Liver (tissue), 9 donors: Measurements from ENCODE around the gene PARD3B. TPM values are rescaled to one million over a fixed set of nuclear protein-coding genes. Genes with fewer than 3 reads are reported as not detected.

Source experiments
- DNase-seq: peaks from one replicate; pipeline ENCODE4 v3.0.0-alpha.2; 2017; ENCODE audit warnings: low spot score
- H3K27ac ChIP-seq, 2 donors: one replicate each; pipeline ENCODE4 v1.7.0; 2013; ENCODE audit warnings: inconsistent platforms in 2 of 2, low read length in 2 of 2, control low read depth in 1 of 2, low read depth in 1 of 2, mild to moderate bottlenecking in 1 of 2
- H3K27me3 ChIP-seq, 4 donors: one replicate each; pipeline versions ENCODE4 v1.6.1 to v1.7.0; 2013; ENCODE audit warnings: low read length in 3 of 4, inconsistent platforms in 1 of 4, mild to moderate bottlenecking in 1 of 4, moderate library complexity in 1 of 4; ENCODE audit not compliant: control insufficient read depth in 4 of 4, insufficient read depth in 4 of 4
- H3K36me3 ChIP-seq, 4 donors: one replicate each; pipeline versions ENCODE4 v1.6.1 to v1.7.0; 2013; ENCODE audit warnings: low read length in 3 of 4, mild to moderate bottlenecking in 3 of 4, low read depth in 1 of 4, moderate library complexity in 1 of 4; ENCODE audit not compliant: control insufficient read depth in 4 of 4, insufficient read depth in 3 of 4
- H3K4me1 ChIP-seq, 4 donors: one replicate each; pipeline versions ENCODE4 v1.6.1 to v1.7.0; 2013; ENCODE audit warnings: low read length in 3 of 4, mild to moderate bottlenecking in 3 of 4, moderate library complexity in 1 of 4; ENCODE audit not compliant: control insufficient read depth in 4 of 4, insufficient read depth in 4 of 4
- H3K4me3 ChIP-seq, 3 donors: one replicate each; pipeline versions ENCODE4 v1.6.1 to v1.7.0; 2013; ENCODE audit warnings: low read length in 3 of 3, control low read depth in 1 of 3, low read depth in 1 of 3, mild to moderate bottlenecking in 1 of 3
- H3K9ac ChIP-seq, 2 donors: one replicate each; pipeline ENCODE4 v1.7.0; 2013; ENCODE audit warnings: low read length in 2 of 2, mild to moderate bottlenecking in 2 of 2, moderate library complexity in 2 of 2, control low read depth in 1 of 2, low read depth in 1 of 2
- H3K9me3 ChIP-seq, 4 donors: one replicate each; pipeline versions ENCODE4 v1.6.1 to v1.7.0; 2013; ENCODE audit warnings: low read length in 3 of 4; ENCODE audit not compliant: control insufficient read depth in 4 of 4
- EGR1 ChIP-seq, 2 donors: IDR thresholded peaks; 2 replicates each; pipeline ENCODE4 v1.6.1; 2016 to 2018; ENCODE audit warnings: antibody characterized with exemption in 2 of 2, low read depth in 2 of 2
- FOXA1 ChIP-seq: IDR thresholded peaks from 2 replicates; pipeline ENCODE4 v1.6.1; 2016; ENCODE audit warnings: antibody characterized with exemption
- FOXA2 ChIP-seq: IDR thresholded peaks from 2 replicates; pipeline ENCODE4 v1.6.1; 2016; ENCODE audit warnings: antibody characterized with exemption
- GABPA ChIP-seq, 2 donors: IDR thresholded peaks in 1 of 2; conservative IDR thresholded peaks in 1 of 2; 2 replicates each; pipeline ENCODE4 v1.6.1; 2016; ENCODE audit warnings: antibody characterized with exemption in 2 of 2, mild to moderate bottlenecking in 1 of 2, moderate library complexity in 1 of 2
- HNF4A ChIP-seq, 2 donors: conservative IDR thresholded peaks; 2 replicates each; pipeline ENCODE4 v1.6.1; 2016; ENCODE audit warnings: antibody characterized with exemption in 2 of 2, mild to moderate bottlenecking in 2 of 2
- HNF4G ChIP-seq: IDR thresholded peaks from 2 replicates; pipeline ENCODE4 v1.6.1; 2016; ENCODE audit warnings: antibody characterized with exemption
- JUND ChIP-seq, 2 donors: IDR thresholded peaks; 2 replicates each; pipeline ENCODE4 v1.6.1; 2016; ENCODE audit warnings: antibody characterized with exemption in 2 of 2
- NR2F2 ChIP-seq: IDR thresholded peaks from 2 replicates; pipeline ENCODE4 v1.6.1; 2016; ENCODE audit warnings: antibody characterized with exemption
- RAD21 ChIP-seq, 2 donors: IDR thresholded peaks; 2 replicates each; pipeline ENCODE4 v1.6.1; 2016; ENCODE audit warnings: antibody characterized with exemption in 2 of 2, mild to moderate bottlenecking in 2 of 2
- RXRA ChIP-seq, 2 donors: IDR thresholded peaks; 2 replicates each; pipeline ENCODE4 v1.6.1; 2017 to 2018; ENCODE audit warnings: antibody characterized with exemption in 2 of 2, mild to moderate bottlenecking in 1 of 2
- SP1 ChIP-seq: IDR thresholded peaks from 2 replicates; pipeline ENCODE4 v1.6.1; 2018; ENCODE audit warnings: antibody characterized with exemption, mild to moderate bottlenecking
- TAF1 ChIP-seq: conservative IDR thresholded peaks from 2 replicates; pipeline ENCODE4 v1.6.1; 2016; ENCODE audit warnings: antibody characterized with exemption, mild to moderate bottlenecking
- YY1 ChIP-seq: IDR thresholded peaks from 2 replicates; pipeline ENCODE4 v1.6.1; 2016; ENCODE audit warnings: antibody characterized with exemption, mild to moderate bottlenecking
- WGBS: extraction: QIAGEN DNeasy Blood & Tissue Kit; methylation state at CpG from one replicate; pipeline ENCODE4 v1.1.7; 2013; 5-methylcytosine and 5-hydroxymethylcytosine counted together
- polyA plus RNA-seq, 2 donors: library from polyadenylated mRNA; stranded (reverse) in 1 of 2; unstranded in 1 of 2; fragments of 200-250 nt in 1 of 2; fragments of >200 nt in 1 of 2; fragmentation: Nextera tagmentation in 1 of 2; extraction: Ambion mirVana in 1 of 2; gene quantifications; one replicate each; pipeline versions ENCODE4 v1.2.1 to v1.2.3, GENCODE V29; 2013 to 2015
- total RNA-seq, 2 donors: library from RNA; depleted of rRNA; stranded (reverse); fragments of >200 nt; gene quantifications; one replicate each; pipeline ENCODE4 v1.2.3, GENCODE V29; 2014
- TF ChIP-seq, protein P1 (sequence below): IDR thresholded peaks from 2 replicates; pipeline ENCODE4 v1.6.1; 2016; ENCODE audit warnings: antibody characterized with exemption, mild to moderate bottlenecking
- TF ChIP-seq, protein P2 (sequence below): IDR thresholded peaks from 2 replicates; pipeline ENCODE4 v1.6.1; 2016; ENCODE audit warnings: antibody characterized with exemption
- TF ChIP-seq, protein P3 (sequence below): IDR thresholded peaks from 2 replicates; pipeline ENCODE4 v1.6.1; 2016; ENCODE audit warnings: antibody characterized with exemption
- TF ChIP-seq, protein P4 (sequence below): IDR thresholded peaks from 2 replicates; pipeline ENCODE4 v1.6.1; 2016; ENCODE audit warnings: antibody characterized with exemption
- TF ChIP-seq, protein P5 (sequence below): fragments of 150-350 bp; IDR thresholded peaks from 2 replicates; pipeline ENCODE4 v1.5.1; 2017; ENCODE audit warnings: improper control_type of control experiment, low read depth, low read length; ENCODE audit not compliant: missing input control
- donor health status: healthy.
- donor health status: healthy.
- donor health status: healthy.
- donor health status: healthy.
- donor health status: healthy.

Gene PARD3B
- total and polyA plus RNA-seq, 4 donors, result 1.1 to 10.3 (median 3.7) TPM

DNA sequence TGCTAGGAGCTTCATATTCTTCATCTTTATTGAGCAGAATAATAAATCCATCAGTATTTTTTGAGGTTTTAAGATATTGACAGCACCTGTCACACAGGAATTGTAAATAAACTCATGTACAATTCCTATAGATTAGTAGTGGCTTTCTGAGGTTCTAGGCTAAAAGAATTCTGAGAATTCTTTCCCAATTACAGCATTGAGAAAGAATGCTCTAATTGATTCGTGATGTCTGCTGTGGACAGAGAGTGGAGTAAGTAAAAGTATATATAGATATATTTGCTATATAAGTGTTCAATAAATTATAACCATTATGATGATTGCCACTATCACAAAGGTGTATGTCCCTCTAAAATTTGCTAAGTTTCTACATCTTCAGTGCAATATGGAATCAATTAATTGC lies 950.5 kb downstream of the PARD3B start:
- no peak overlapping the region for H3K9ac ChIP-seq
- H3K4me3 ChIP-seq, result no peak overlapping the region
- H3K9me3 ChIP-seq, result no peaks in the 10 kb centered on the region
- no peaks in the 10 kb centered on the region for H3K36me3 ChIP-seq
- H3K27me3 ChIP-seq, result no peaks in the 10 kb centered on the region
- no peak for TF ChIP-seq EGR1 (IDR thresholded peaks at IDR 0.05; ENCODE audit: low read depth in 2 of 2)
- TF ChIP-seq, protein P1, sequence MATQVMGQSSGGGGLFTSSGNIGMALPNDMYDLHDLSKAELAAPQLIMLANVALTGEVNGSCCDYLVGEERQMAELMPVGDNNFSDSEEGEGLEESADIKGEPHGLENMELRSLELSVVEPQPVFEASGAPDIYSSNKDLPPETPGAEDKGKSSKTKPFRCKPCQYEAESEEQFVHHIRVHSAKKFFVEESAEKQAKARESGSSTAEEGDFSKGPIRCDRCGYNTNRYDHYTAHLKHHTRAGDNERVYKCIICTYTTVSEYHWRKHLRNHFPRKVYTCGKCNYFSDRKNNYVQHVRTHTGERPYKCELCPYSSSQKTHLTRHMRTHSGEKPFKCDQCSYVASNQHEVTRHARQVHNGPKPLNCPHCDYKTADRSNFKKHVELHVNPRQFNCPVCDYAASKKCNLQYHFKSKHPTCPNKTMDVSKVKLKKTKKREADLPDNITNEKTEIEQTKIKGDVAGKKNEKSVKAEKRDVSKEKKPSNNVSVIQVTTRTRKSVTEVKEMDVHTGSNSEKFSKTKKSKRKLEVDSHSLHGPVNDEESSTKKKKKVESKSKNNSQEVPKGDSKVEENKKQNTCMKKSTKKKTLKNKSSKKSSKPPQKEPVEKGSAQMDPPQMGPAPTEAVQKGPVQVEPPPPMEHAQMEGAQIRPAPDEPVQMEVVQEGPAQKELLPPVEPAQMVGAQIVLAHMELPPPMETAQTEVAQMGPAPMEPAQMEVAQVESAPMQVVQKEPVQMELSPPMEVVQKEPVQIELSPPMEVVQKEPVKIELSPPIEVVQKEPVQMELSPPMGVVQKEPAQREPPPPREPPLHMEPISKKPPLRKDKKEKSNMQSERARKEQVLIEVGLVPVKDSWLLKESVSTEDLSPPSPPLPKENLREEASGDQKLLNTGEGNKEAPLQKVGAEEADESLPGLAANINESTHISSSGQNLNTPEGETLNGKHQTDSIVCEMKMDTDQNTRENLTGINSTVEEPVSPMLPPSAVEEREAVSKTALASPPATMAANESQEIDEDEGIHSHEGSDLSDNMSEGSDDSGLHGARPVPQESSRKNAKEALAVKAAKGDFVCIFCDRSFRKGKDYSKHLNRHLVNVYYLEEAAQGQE, result no peak
- TF ChIP-seq RXRA (IDR thresholded peaks at IDR 0.05), result no peak
- no peak for TF ChIP-seq FOXA1
- no peak for TF ChIP-seq HNF4G
- TF ChIP-seq TAF1, result no peak
- TF ChIP-seq HNF4A (conservative IDR thresholded peaks at IDR 0.05), result no peak
- TF ChIP-seq, protein P2, sequence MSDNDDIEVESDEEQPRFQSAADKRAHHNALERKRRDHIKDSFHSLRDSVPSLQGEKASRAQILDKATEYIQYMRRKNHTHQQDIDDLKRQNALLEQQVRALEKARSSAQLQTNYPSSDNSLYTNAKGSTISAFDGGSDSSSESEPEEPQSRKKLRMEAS, result no peak
- TF ChIP-seq JUND (IDR thresholded peaks at IDR 0.05), result no peak
- no peak for TF ChIP-seq NR2F2
- TF ChIP-seq GABPA (IDR thresholded peaks at IDR 0.05 in 1 of 2, conservative IDR thresholded peaks at IDR 0.05 in 1 of 2), result no peak
- TF ChIP-seq, protein P3, sequence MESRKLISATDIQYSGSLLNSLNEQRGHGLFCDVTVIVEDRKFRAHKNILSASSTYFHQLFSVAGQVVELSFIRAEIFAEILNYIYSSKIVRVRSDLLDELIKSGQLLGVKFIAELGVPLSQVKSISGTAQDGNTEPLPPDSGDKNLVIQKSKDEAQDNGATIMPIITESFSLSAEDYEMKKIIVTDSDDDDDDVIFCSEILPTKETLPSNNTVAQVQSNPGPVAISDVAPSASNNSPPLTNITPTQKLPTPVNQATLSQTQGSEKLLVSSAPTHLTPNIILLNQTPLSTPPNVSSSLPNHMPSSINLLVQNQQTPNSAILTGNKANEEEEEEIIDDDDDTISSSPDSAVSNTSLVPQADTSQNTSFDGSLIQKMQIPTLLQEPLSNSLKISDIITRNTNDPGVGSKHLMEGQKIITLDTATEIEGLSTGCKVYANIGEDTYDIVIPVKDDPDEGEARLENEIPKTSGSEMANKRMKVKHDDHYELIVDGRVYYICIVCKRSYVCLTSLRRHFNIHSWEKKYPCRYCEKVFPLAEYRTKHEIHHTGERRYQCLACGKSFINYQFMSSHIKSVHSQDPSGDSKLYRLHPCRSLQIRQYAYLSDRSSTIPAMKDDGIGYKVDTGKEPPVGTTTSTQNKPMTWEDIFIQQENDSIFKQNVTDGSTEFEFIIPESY, result no peak
- no peak for TF ChIP-seq FOXA2
- no peak for TF ChIP-seq SP1
- TF ChIP-seq, protein P4, sequence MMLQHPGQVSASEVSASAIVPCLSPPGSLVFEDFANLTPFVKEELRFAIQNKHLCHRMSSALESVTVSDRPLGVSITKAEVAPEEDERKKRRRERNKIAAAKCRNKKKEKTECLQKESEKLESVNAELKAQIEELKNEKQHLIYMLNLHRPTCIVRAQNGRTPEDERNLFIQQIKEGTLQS, result no peak
- TF ChIP-seq RAD21 (IDR thresholded peaks at IDR 0.05), result no peak
- TF ChIP-seq YY1, result no peak
- TF ChIP-seq, protein P5, sequence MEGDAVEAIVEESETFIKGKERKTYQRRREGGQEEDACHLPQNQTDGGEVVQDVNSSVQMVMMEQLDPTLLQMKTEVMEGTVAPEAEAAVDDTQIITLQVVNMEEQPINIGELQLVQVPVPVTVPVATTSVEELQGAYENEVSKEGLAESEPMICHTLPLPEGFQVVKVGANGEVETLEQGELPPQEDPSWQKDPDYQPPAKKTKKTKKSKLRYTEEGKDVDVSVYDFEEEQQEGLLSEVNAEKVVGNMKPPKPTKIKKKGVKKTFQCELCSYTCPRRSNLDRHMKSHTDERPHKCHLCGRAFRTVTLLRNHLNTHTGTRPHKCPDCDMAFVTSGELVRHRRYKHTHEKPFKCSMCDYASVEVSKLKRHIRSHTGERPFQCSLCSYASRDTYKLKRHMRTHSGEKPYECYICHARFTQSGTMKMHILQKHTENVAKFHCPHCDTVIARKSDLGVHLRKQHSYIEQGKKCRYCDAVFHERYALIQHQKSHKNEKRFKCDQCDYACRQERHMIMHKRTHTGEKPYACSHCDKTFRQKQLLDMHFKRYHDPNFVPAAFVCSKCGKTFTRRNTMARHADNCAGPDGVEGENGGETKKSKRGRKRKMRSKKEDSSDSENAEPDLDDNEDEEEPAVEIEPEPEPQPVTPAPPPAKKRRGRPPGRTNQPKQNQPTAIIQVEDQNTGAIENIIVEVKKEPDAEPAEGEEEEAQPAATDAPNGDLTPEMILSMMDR, result no peak
- H3K4me1 ChIP-seq, result no peaks in the 10 kb centered on the region
- no peak overlapping the region for H3K27ac ChIP-seq
- WGBS, result 82% methylated on average over 1 of the region's 1 CpG
- DNase-seq, result no peak
